CD4-positive, CD25-positive, alpha-beta regulatory T cell (primary cell): ENCODE data around the gene ZNF26. TPM values are rescaled to one million over a fixed set of nuclear protein-coding genes. Genes with fewer than 3 reads are reported as not detected.
A peak's percentile ranks its signal among the peaks of the same experiment; 100 is the strongest.

Experiments used
- ATAC-seq, 2 donors: fragments of 150-1000 bp; cut with Tn5 transposase; one replicate each; pipeline ENCODE4 v1.10.0; 2021; ENCODE audit warnings: low read depth in 2 of 2, moderate number of reproducible peaks in 2 of 2, moderate library complexity in 1 of 2
- DNase-seq, 3 donors: peaks; one replicate each; pipeline versions ENCODE4 v3.0.0 to v3.0.0-alpha.2; 2012 to 2022; ENCODE audit warnings: mixed read lengths in 1 of 3
- H3K27ac ChIP-seq: one replicate; pipeline ENCODE4 v1.7.0; 2013; ENCODE audit warnings: mild to moderate bottlenecking, low read length; ENCODE audit not compliant: insufficient read depth, poor library complexity, severe bottlenecking
- H3K27me3 ChIP-seq: one replicate; pipeline ENCODE4 v1.7.0; 2013; ENCODE audit warnings: low read length; ENCODE audit not compliant: control insufficient read depth, insufficient read depth
- H3K36me3 ChIP-seq: one replicate; pipeline ENCODE4 v1.7.0; 2013; ENCODE audit warnings: mild to moderate bottlenecking, low read length, moderate library complexity; ENCODE audit not compliant: control insufficient read depth, insufficient read depth
- H3K4me1 ChIP-seq: 2 replicates; pipeline ENCODE4 v1.7.0; 2013; ENCODE audit warnings: mild to moderate bottlenecking, low read length; ENCODE audit not compliant: insufficient read depth, control insufficient read depth, poor library complexity, severe bottlenecking
- H3K4me3 ChIP-seq: one replicate; pipeline ENCODE4 v1.7.0; 2013; ENCODE audit warnings: low read depth, mild to moderate bottlenecking, low read length, moderate library complexity
- H3K9me3 ChIP-seq, 2 experiments: 1 replicate in 1 of 2; 2 replicates in 1 of 2; pipeline ENCODE4 v1.7.0; 2013; ENCODE audit warnings: low read length in 2 of 2, mild to moderate bottlenecking in 1 of 2, moderate library complexity in 1 of 2; ENCODE audit not compliant: control insufficient read depth in 2 of 2
- H3K27ac Mint-ChIP-seq, 3 donors: one replicate each; pipeline ENCODE4 v1.8.0; 2020 to 2022; ENCODE audit warnings: mild to moderate bottlenecking in 3 of 3, mixed read lengths in 3 of 3, moderate library complexity in 2 of 3
- H3K27me3 Mint-ChIP-seq: one replicate; pipeline ENCODE4 v1.8.0; 2022; ENCODE audit warnings: mild to moderate bottlenecking, mixed read lengths
- H3K36me3 Mint-ChIP-seq: one replicate; pipeline ENCODE4 v1.8.0; 2020; ENCODE audit warnings: mixed read lengths
- H3K4me1 Mint-ChIP-seq, 4 donors: one replicate each; pipeline ENCODE4 v1.8.0; 2020 to 2022; ENCODE audit warnings: mixed read lengths in 4 of 4, mild to moderate bottlenecking in 1 of 4
- H3K4me3 Mint-ChIP-seq, 4 donors: one replicate each; pipeline ENCODE4 v1.8.0; 2020 to 2022; ENCODE audit warnings: mild to moderate bottlenecking in 4 of 4, mixed read lengths in 4 of 4, moderate library complexity in 3 of 4
- H3K9me3 Mint-ChIP-seq, 7 donors: one replicate each; pipeline ENCODE4 v1.8.0; 2020 to 2022; ENCODE audit warnings: mixed read lengths in 7 of 7, mild to moderate bottlenecking in 3 of 7, moderate library complexity in 2 of 7
- polyA plus RNA-seq, 4 donors: library from polyadenylated mRNA; unstranded; fragments of 300-500 nt; fragmentation: Illumina TruSeq; gene quantifications; one replicate each; pipeline ENCODE4 v1.2.3, GENCODE V29; 2021
- total RNA-seq: library from RNA; stranded (reverse); gene quantifications from one replicate; pipeline ENCODE4 v1.2.3, GENCODE V29; 2022

Gene ZNF26
- total and polyA plus RNA-seq, 5 donors from 2014 or later, result 6.9 to 29.6 (median 15.1) TPM

DNA sequence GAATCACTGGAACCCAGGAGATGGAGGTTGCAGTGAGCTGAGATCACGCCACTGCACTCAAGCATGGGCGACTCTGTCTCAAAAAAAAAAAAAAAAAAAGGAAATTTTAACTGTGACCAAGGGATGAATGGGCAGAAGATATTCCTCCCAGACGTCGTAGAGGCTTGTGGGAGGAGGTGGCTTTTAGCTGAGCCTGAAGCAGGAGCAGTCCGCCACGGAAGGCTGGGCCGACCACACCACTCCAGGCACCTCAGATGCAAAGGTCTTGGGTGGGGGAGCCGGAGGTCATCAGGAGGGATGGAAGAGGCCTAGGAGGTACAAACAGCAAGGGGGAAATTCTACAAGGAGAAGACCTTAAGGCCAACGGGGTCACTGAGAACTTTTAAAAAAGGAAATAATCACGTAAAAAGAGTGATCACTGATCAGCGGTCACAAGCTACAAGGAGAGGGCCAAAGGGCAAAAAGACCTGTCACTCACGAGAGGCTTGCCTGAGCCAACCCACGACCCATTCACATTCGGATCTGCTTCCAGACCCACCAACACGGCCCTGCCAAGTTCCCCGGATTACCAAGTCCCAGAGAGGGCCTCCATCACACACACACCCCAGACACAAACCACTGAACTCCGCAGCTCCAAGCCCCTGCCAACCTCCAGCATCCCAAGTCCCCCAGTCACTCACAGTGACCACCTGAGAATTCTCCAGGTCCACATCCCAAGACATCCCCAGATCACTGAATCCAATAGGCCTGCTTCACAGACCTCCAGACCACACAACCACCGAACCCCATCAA, 33.6 kb upstream of the ZNF26 start:
- Histone ChIP-seq H3K4me3 (no peak overlapping the region), H3K36me3 (peaks cover 18% of the 10 kb centered on the region), H3K4me1 (peaks cover 15% of the 10 kb centered on the region), H3K27ac (no peak overlapping the region), H3K27me3 (no peaks in the 10 kb centered on the region), H3K9me3 (peaks cover 22 to 47% of the 10 kb centered on the region in 2 experiments)
- Mint-ChIP-seq H3K4me3 (peak overlapping the region in 1 of 4 donors; percentile 49), H3K27me3 (no peaks in the 10 kb centered on the region), H3K36me3 (peaks cover 20% of the 10 kb centered on the region), H3K9me3 (peaks cover 0 to 30% (median 5%) of the 10 kb centered on the region in 7 donors), H3K4me1 (peaks cover 4 to 41% (median 20%) of the 10 kb centered on the region in 4 donors), H3K27ac (peak overlapping the region in 1 of 3 donors; percentile 71)
- ATAC-seq (no peak), DNase-seq (no peak)

DNA sequence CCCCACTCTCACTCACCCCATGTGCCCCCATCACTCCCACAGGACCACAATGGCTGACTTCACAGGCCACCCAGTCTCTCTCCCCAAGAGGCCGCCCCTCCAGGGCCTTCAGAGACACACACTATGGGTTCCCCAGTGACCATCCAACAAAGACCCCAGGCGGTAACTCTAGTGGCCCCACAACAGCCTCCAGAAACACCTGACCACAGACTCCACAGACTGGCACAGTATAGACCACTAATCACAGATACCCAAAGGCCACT, 33.1 kb upstream of the ZNF26 start:
- peaks cover 15% of the 10 kb centered on the region for H3K36me3 ChIP-seq
- Mint-ChIP-seq H3K27me3 (no peaks in the 10 kb centered on the region), H3K9me3 (peaks cover 0 to 30% (median 5%) of the 10 kb centered on the region in 7 donors), H3K27ac (peak overlapping the region in 1 of 3 donors; percentile 71), H3K36me3 (peaks cover 20% of the 10 kb centered on the region), H3K4me1 (peaks cover 4 to 41% (median 20%) of the 10 kb centered on the region in 4 donors), H3K4me3 (no peak overlapping the region)
- no peak for ATAC-seq
- no peak for DNase-seq
- H3K9me3 ChIP-seq, result peaks cover 22 to 42% of the 10 kb centered on the region in 2 experiments
- H3K4me3 ChIP-seq, result no peak overlapping the region
- no peak overlapping the region for H3K27ac ChIP-seq
- peaks cover 15% of the 10 kb centered on the region for H3K4me1 ChIP-seq
- H3K27me3 ChIP-seq, result no peaks in the 10 kb centered on the region

DNA sequence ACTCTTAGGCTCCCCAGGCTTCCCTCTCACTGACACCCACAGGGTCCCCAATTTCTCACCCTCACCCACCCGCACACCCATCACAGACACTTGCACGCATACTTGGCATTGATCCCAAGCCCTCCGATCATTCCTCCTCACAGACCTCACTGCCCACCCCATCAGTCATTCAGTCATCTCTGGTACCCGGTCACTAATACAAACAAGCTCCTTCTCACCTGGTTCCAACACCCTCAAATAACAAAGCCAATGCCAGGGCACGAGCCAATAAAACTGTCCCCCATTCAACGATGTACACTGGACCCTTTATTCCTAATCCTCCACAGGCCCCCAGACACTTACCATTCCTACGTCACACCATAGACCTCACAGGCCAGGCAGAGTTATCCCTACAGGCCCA, 32.4 kb upstream of the ZNF26 start:
- H3K27me3 ChIP-seq, result no peaks in the 10 kb centered on the region
- no peak for ATAC-seq
- Mint-ChIP-seq H3K4me3 (peak overlapping the region; percentile 36 to 84 (median 54)), H3K4me1 (peaks cover 4 to 41% (median 20%) of the 10 kb centered on the region in 4 donors), H3K27me3 (no peaks in the 10 kb centered on the region), H3K9me3 (peaks cover 0 to 27% (median 5%) of the 10 kb centered on the region in 7 donors), H3K36me3 (peaks cover 15% of the 10 kb centered on the region), H3K27ac (peak overlapping the region; percentile 47 to 89 (median 80))
- DNase-seq, result no peak
- H3K36me3 ChIP-seq, result peaks cover 9% of the 10 kb centered on the region
- H3K9me3 ChIP-seq, result peaks cover 22 to 35% of the 10 kb centered on the region in 2 experiments
- no peak overlapping the region for H3K4me3 ChIP-seq
- peaks cover 15% of the 10 kb centered on the region for H3K4me1 ChIP-seq
- no peak overlapping the region for H3K27ac ChIP-seq

- Mint-ChIP-seq H3K9me3 (peaks cover 0 to 21% (median 3%) of the 10 kb centered on the region in 7 donors), H3K4me3 (peak overlapping the region; percentile 87 to 97 (median 91)), H3K36me3 (peaks cover 7% of the 10 kb centered on the region), H3K4me1 (peaks cover 7 to 41% (median 20%) of the 10 kb centered on the region in 4 donors), H3K27me3 (no peaks in the 10 kb centered on the region), H3K27ac (peak overlapping the region; percentile 20 to 77 (median 31))
- ATAC-seq (no peak), DNase-seq (no peak)
- peaks cover 17 to 27% of the 10 kb centered on the region in 2 experiments for H3K9me3 ChIP-seq
- no peak overlapping the region for H3K27ac ChIP-seq
- H3K36me3 ChIP-seq, result peaks cover 3% of the 10 kb centered on the region
- peaks cover 15% of the 10 kb centered on the region for H3K4me1 ChIP-seq
- H3K4me3 ChIP-seq, result no peak overlapping the region
- H3K27me3 ChIP-seq, result no peaks in the 10 kb centered on the region
Observed at GRCh38 chr12:132954471-132955048, 31.6 kb upstream of the ZNF26 start.

DNA sequence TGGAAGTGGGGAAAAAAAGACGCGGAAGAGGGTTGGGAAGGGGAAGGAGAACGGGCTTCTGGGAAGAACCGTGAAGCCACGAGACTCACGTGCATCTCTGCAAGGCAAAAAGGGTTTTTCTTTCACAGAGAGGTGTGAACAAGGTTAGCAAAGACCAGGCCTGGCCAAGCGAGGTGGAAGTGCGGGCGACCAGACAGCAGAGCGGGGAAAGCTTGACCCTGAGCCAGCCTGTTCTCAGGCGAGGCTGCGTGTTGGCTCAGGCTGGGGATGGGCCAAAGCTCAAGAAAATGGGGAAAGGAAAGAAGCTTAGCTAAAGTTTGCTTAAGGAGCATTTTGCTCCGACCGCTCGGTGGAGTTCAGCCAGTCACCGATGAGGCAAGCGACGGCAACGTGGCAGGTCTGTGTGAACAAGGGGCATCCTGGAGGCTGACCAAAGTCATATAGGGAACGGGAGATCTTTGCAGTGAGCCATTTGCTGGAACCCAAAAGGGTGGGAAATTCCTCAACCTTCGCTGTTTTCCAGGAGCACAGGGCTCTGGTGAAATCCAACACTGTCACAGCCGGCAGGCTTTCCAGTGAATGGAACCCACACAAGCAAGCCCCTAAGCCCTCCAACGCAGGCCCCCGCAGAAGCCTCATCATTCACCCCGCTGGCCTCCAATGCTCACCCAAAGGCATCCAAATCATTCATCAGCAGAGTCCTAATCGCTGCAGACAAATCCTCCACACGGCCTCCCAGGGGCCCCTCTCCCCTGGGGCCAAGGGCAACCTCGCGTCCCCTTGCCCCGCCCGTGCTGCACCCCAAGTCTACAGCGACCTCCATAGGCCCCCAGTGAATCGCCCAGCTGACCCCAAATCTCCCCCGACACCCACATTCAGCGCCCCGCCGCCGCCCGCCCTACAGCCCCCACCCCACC, 30.8 kb upstream of the ZNF26 start:
- peaks cover 14 to 21% of the 10 kb centered on the region in 2 experiments for H3K9me3 ChIP-seq
- H3K36me3 ChIP-seq, result no peaks in the 10 kb centered on the region
- peak in 2 of 3 donors; percentile 1 to 42 for DNase-seq
- Mint-ChIP-seq H3K4me1 (peaks cover 9 to 41% (median 21%) of the 10 kb centered on the region in 4 donors), H3K27me3 (no peaks in the 10 kb centered on the region), H3K9me3 (peaks cover 0 to 19% (median 3%) of the 10 kb centered on the region in 7 donors), H3K36me3 (peaks cover 5% of the 10 kb centered on the region), H3K27ac (peak overlapping the region; percentile 76 to 78 (median 77)), H3K4me3 (peak overlapping the region; percentile 87 to 97 (median 91))
- peak overlapping the region; percentile 76 for H3K27ac ChIP-seq
- ATAC-seq, result peak; percentile 12 to 36
- H3K4me1 ChIP-seq, result peaks cover 15% of the 10 kb centered on the region
- no peaks in the 10 kb centered on the region for H3K27me3 ChIP-seq
- peak overlapping the region; percentile 51 for H3K4me3 ChIP-seq

- Histone ChIP-seq H3K36me3 (no peaks in the 10 kb centered on the region), H3K27ac (peak within 1 kb of the TSS; percentile 76), H3K4me1 (peaks cover 15% of the 10 kb centered on the region), H3K4me3 (peak within 1 kb of the TSS; percentile 92), H3K27me3 (no peaks in the 10 kb centered on the region), H3K9me3 (peaks cover 7 to 25% of the 10 kb centered on the region in 2 experiments)
- Mint-ChIP-seq H3K4me3 (peak within 1 kb of the TSS; percentile 93 to 98 (median 97)), H3K27me3 (no peaks in the 10 kb centered on the region), H3K27ac (peak within 1 kb of the TSS; percentile 76 to 96 (median 77)), H3K4me1 (peaks cover 10 to 41% (median 21%) of the 10 kb centered on the region in 4 donors), H3K9me3 (peaks cover 0 to 19% (median 3%) of the 10 kb centered on the region in 7 donors), H3K36me3 (peaks cover 5% of the 10 kb centered on the region)
- DNase-seq, result peak; percentile 80 to 86 (median 80)
- peak; percentile 88 to 90 for ATAC-seq
Observed at GRCh38 chr12:132956011-132956788, 30.0 kb upstream of the ZNF26 start, which contains the start of gene ZNF605. ZNF605 (minus strand) TSS chr12:132956306; CDS start chr12:132945635, 10,671 bp downstream.
